Right atrium auricular region (tissue), 2 donors: ENCODE data around the gene FAM110D. TPM values are rescaled to one million over a fixed set of nuclear protein-coding genes. Genes with fewer than 3 reads are reported as not detected.

ENCODE experiments used
- DNase-seq: peaks from one replicate; pipeline ENCODE4 v3.0.0-alpha.2; 2019; ENCODE audit warnings: low spot score
- H3K27ac ChIP-seq, 2 donors: fragments of 200-600 bp; sonication (generic); 1 replicate in 1 of 2; 2 replicates in 1 of 2; pipeline ENCODE4 v1.5.1; 2016 to 2019
- H3K27me3 ChIP-seq, 2 donors: fragments of 200-600 bp; sonication (generic); one replicate each; pipeline versions ENCODE4 v1.5.1 to v1.6.0; 2017 to 2019
- H3K36me3 ChIP-seq: fragments of 200-600 bp; sonication (generic); one replicate; pipeline ENCODE4 v1.5.1; 2016
- H3K4me1 ChIP-seq, 2 donors: fragments of 200-600 bp; sonication (generic); one replicate each; pipeline versions ENCODE4 v1.5.1 to v1.6.0; 2017 to 2019
- H3K4me3 ChIP-seq, 2 donors: fragments of 200-600 bp; sonication (generic); 1 replicate in 1 of 2; 2 replicates in 1 of 2; pipeline ENCODE4 v1.5.1; 2017 to 2019; ENCODE audit warnings: mild to moderate bottlenecking in 1 of 2, moderate library complexity in 1 of 2
- H3K9me3 ChIP-seq, 2 donors: fragments of 200-600 bp; sonication (generic); one replicate each; pipeline ENCODE4 v1.5.1; 2019
- CTCF ChIP-seq, 2 donors: fragments of 200-600 bp; sonication (generic); IDR thresholded peaks; one replicate each; pipeline ENCODE4 v1.5.1; 2019; ENCODE audit warnings: antibody characterized with exemption in 2 of 2
- total RNA-seq, 2 donors: library from RNA; depleted of rRNA; stranded (reverse); fragments of >200 nt; gene quantifications; one replicate each; pipeline ENCODE4 v1.1.0, GENCODE V29; 2016

Gene FAM110D
- total RNA-seq, 2 donors from 2014 or later: 3.8 to 4.3 TPM

- no peaks in the 10 kb centered on the region for H3K9me3 ChIP-seq
- no peak for DNase-seq
- TF ChIP-seq CTCF (IDR thresholded peaks at IDR 0.05): no peak
- H3K4me3 ChIP-seq: no peak overlapping the region
- no peaks in the 10 kb centered on the region for H3K27me3 ChIP-seq
- H3K36me3 ChIP-seq: no peaks in the 10 kb centered on the region
- no peak overlapping the region for H3K27ac ChIP-seq
- H3K4me1 ChIP-seq: no peaks in the 10 kb centered on the region
Measured at GRCh38 chr1:26210147-26210870, 51.4 kb downstream of the FAM110D start.

GRCh38 chr1:26212726-26213125 lies 53.8 kb downstream of the FAM110D start:
- Histone ChIP-seq H3K36me3 (no peaks in the 10 kb centered on the region), H3K4me3 (no peak overlapping the region), H3K4me1 (no peaks in the 10 kb centered on the region), H3K27ac (no peak overlapping the region), H3K27me3 (no peaks in the 10 kb centered on the region), H3K9me3 (no peaks in the 10 kb centered on the region)
- TF ChIP-seq CTCF (IDR thresholded peaks at IDR 0.05): no peak
- no peak for DNase-seq

DNA sequence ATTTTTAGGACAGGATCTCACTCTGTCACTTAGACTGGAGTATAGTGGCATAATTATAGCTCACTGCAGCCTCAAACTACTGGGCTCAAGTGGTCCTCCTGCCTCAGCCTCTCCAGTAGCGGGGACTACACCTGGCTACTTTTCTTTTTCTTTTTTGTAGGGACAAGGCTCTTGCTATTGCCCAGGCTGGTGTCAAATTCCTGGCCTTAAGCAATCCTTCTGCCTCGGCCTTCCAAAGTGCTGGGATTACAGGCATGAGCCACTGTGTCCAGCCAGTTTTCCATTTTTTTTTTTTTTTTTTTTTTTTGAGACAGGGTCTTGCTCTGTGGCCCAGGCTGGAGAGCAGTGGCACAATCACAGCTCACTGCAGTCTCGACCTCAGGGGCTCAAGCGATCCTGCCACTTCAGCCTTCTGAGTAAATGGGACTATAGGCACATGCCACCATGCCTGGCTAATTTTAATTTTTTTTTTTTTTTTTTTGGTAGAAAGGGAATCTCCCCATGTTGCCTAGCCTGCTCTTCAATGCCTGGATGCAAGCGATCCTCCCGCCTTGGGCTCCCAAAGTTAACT lies 54.5 kb downstream of the FAM110D start:
- no peak for TF ChIP-seq CTCF (IDR thresholded peaks at IDR 0.05)
- DNase-seq: no peak
- Histone ChIP-seq H3K36me3 (no peaks in the 10 kb centered on the region), H3K9me3 (no peaks in the 10 kb centered on the region), H3K27me3 (no peaks in the 10 kb centered on the region), H3K27ac (no peak overlapping the region), H3K4me1 (no peaks in the 10 kb centered on the region), H3K4me3 (no peak overlapping the region)

Other genes starting within 250 kb of the FAM110D start
- 1 to 10 TPM; 4.3 to 5.5 TPM for gene PAFAH2, start 161.0 kb upstream of the FAM110D start, total RNA-seq
- 1 to 10 TPM in 1 of 2 donors, under 1 TPM in 1; 0.79 to 1.4 TPM for gene EXTL1, start 137.3 kb upstream of the FAM110D start, total RNA-seq
- gene SLC30A2, start 113.0 kb upstream of the FAM110D start, total RNA-seq: under 1 TPM; 0.22 to 0.63 TPM
- 100 to 1,000 TPM; 118 to 151 TPM for gene TRIM63, start 91.4 kb upstream of the FAM110D start, total RNA-seq
- gene PDIK1L, start 47.3 kb upstream of the FAM110D start, total RNA-seq: 1 to 10 TPM; 3.0 to 3.4 TPM
- not detected for gene C1orf232, start 9.9 kb downstream of the FAM110D start, total RNA-seq
- gene ZNF593, start 10.8 kb downstream of the FAM110D start, total RNA-seq: 10 to 100 TPM; 12.8 to 30.5 TPM
- not detected for gene ZNF593OS, start 12.8 kb downstream of the FAM110D start, total RNA-seq
- 1 to 10 TPM in 1 of 2 donors, under 1 TPM in 1; 0.52 to 1.3 TPM for gene CNKSR1, start 18.4 kb downstream of the FAM110D start, total RNA-seq
- not detected for gene CATSPER4, start 31.5 kb downstream of the FAM110D start, total RNA-seq
- gene CEP85, start 75.1 kb downstream of the FAM110D start, total RNA-seq: 100 to 1,000 TPM in 1 of 2 donors, 10 to 100 TPM in 1; 31.2 to 104 TPM
- 10 to 100 TPM; 24.8 to 66.0 TPM for gene SH3BGRL3, start 121.0 kb downstream of the FAM110D start, total RNA-seq
- 1 to 10 TPM; 4.5 to 7.4 TPM for gene UBXN11, start 147.6 kb downstream of the FAM110D start, total RNA-seq
- 1 to 10 TPM; 4.9 to 5.8 TPM for gene CD52, start 158.9 kb downstream of the FAM110D start, total RNA-seq
- gene CRYBG2, start 195.1 kb downstream of the FAM110D start, total RNA-seq: not detected
- gene ZNF683, start 213.7 kb downstream of the FAM110D start, total RNA-seq: not detected